Heart left ventricle (tissue), 16 donors: Measurements from ENCODE around the gene GOLGA7B. TPM values are rescaled to one million over a fixed set of nuclear protein-coding genes. Genes with fewer than 3 reads are reported as not detected.

Experiments
- ATAC-seq, 4 donors: fragments of 200-7000 bp; cut with Tn5 transposase; one replicate each; pipeline ENCODE4 v1.9.1; 2020 to 2022; ENCODE audit warnings: moderate library complexity in 4 of 4, mild to moderate bottlenecking in 3 of 4, moderate number of reproducible peaks in 1 of 4
- DNase-seq, 5 donors: peaks; one replicate each; pipeline ENCODE4 v3.0.0-alpha.2; 2020
- H3K27ac ChIP-seq, 12 donors: fragments of 200-600 bp; sonication (generic) in 4 of 12; one replicate each; pipeline versions ENCODE4 v1.5.0 to v1.8.0; 2016 to 2022; ENCODE audit warnings: mild to moderate bottlenecking in 2 of 12
- H3K27me3 ChIP-seq, 9 donors: fragments of 200-600 bp; sonication (generic) in 2 of 9; one replicate each; pipeline versions ENCODE4 v1.5.1 to v1.8.0; 2016 to 2022; ENCODE audit warnings: mild to moderate bottlenecking in 3 of 9
- H3K36me3 ChIP-seq, 9 donors: fragments of 200-600 bp; sonication (generic) in 2 of 9; one replicate each; pipeline versions ENCODE4 v1.5.0 to v1.8.0; 2018 to 2022; ENCODE audit warnings: mild to moderate bottlenecking in 2 of 9
- H3K4me1 ChIP-seq, 12 donors: fragments of 200-600 bp; sonication (generic) in 4 of 12; one replicate each; pipeline versions ENCODE4 v1.5.0 to v1.8.0; 2016 to 2022; ENCODE audit warnings: mild to moderate bottlenecking in 3 of 12
- H3K4me3 ChIP-seq, 12 donors: fragments of 200-600 bp; sonication (generic) in 4 of 12; one replicate each; pipeline versions ENCODE4 v1.5.0 to v1.8.0; 2017 to 2022; ENCODE audit warnings: mild to moderate bottlenecking in 9 of 12, moderate library complexity in 4 of 12
- H3K9me3 ChIP-seq, 12 donors: fragments of 200-600 bp; sonication (generic) in 4 of 12; one replicate each; pipeline versions ENCODE4 v1.5.0 to v1.8.0; 2016 to 2022; ENCODE audit warnings: mild to moderate bottlenecking in 1 of 12
- CTCF ChIP-seq, 12 donors: fragments of 200-600 bp; sonication (generic) in 4 of 12; IDR thresholded peaks; one replicate each; pipeline versions ENCODE4 v1.5.0 to v1.8.0; 2018 to 2022; ENCODE audit warnings: antibody characterized with exemption in 12 of 12, mild to moderate bottlenecking in 5 of 12
- POLR2A ChIP-seq, 2 donors: fragments of 450-650 bp; IDR thresholded peaks; one replicate each; pipeline ENCODE4 v1.6.1; 2017; ENCODE audit warnings: antibody characterized with exemption in 2 of 2, mild to moderate bottlenecking in 2 of 2, moderate library complexity in 2 of 2
- WGBS, 4 donors: extraction: QIAGEN DNeasy Blood & Tissue Kit in 2 of 4; methylation state at CpG; one replicate each; pipeline versions ENCODE4 v1.1.5 to v1.1.7; 2013 to 2018; 5-methylcytosine and 5-hydroxymethylcytosine counted together
- intact Hi-C, 10 donors: fragments of 100-400 bp; cut with DNase I; formaldehyde crosslinking; loops; one replicate each; pipeline versions ENCODE4 v1.11.1 to v1.14.2; 2022
- polyA plus RNA-seq, 2 donors: library from polyadenylated mRNA; stranded (reverse); fragments of 200-250 nt; gene quantifications; one replicate each; pipeline ENCODE4 v1.2.3, GENCODE V29; 2013
- total RNA-seq, 9 donors: library from RNA; depleted of rRNA in 2 of 9; stranded (reverse); fragments of >200 nt in 2 of 9; fragmentation: NEBNext Ultra II Directional in 3 of 9; extraction: Animal tissue kit (Norgen Biotek cat#: 25700) in 3 of 9; gene quantifications; one replicate each; pipeline versions ENCODE4 v1.1.0 to v1.2.4, GENCODE V29; 2016 to 2023
- donor health status: ischemic (EF 13 %, LVEDD 7.1; RV severe dilation, severe dysfunction).
- donor health status: healthy with polysubstance abuse.
- donor health status: DM: no; HTN: yes; CAD: no.
- donor health status: DM: no; HTN: no; CAD: no.
- donor health status: ischemic (EF 25% LVEDD 6.9; RV normal size, moderate dysfunction).
- donor health status: ischemic (EF 25% LVEDD 5.7; RV mildly dilated, moderate dysfunction).
- donor health status: healthy.
- donor health status: DM: yes; HTN: yes; CAD: no.
- donor health status: ischemic (EF 35%, LVEDD 5.7; RV mildly dilated, moderate dysfunction).
- donor health status: nonischemic (EF 11% LVEDD 7.7; RV severe dilation, severe dysfunction).
- donor health status: DM: yes; HTN: yes; CAD: no.
- donor health status: PGD.
- donor health status: ischemic (EF 29% LVEDD 5.4; RV normal size, mild dysfunction).
- donor health status: nonischemic (EF 23%, LVEDD 6.1; RV moderate dilation, normal function).

Gene GOLGA7B
- total and polyA plus RNA-seq, 11 donors, result 0.06 to 1.1 (median 0.16) TPM; not detected in 1

- DNase-seq (peak in 1 of 5 donors; percentile 22), ATAC-seq (peak; percentile 28 to 81 (median 54))
- TF ChIP-seq CTCF (IDR thresholded peaks at IDR 0.05), result no peak
- no peak for TF ChIP-seq POLR2A (IDR thresholded peaks at IDR 0.05)
- intact Hi-C loops, result no loop called here
- Histone ChIP-seq H3K36me3 (no peaks in the 10 kb centered on the region), H3K27me3 (peaks cover 0 to 6% (median 0%) of the 10 kb centered on the region in 9 donors), H3K4me1 (no peaks in the 10 kb centered on the region), H3K9me3 (no peaks in the 10 kb centered on the region), H3K27ac (peak overlapping the region in 1 of 12 donors; percentile 31), H3K4me3 (no peak overlapping the region)
- 55 to 65% (median 63%) methylated on average over 7 of the region's 7 CpGs for WGBS, 4 donors
These were observed 25.7 kb downstream of the GOLGA7B start for GRCh38 chr10:97875391-97875790.

- Histone ChIP-seq H3K4me3 (no peak overlapping the region), H3K27ac (no peak overlapping the region), H3K36me3 (no peaks in the 10 kb centered on the region), H3K27me3 (peaks cover 0 to 4% (median 0%) of the 10 kb centered on the region in 9 donors), H3K9me3 (no peaks in the 10 kb centered on the region), H3K4me1 (no peaks in the 10 kb centered on the region)
- whole genome bisulfite sequencing, 4 donors, result 58 to 70% (median 65%) methylated on average over 4 of the region's 4 CpGs
- no peak for DNase-seq
- TF ChIP-seq CTCF (IDR thresholded peaks at IDR 0.05) (no peak), POLR2A (IDR thresholded peaks at IDR 0.05) (no peak)
- ATAC-seq, result no peak
- intact Hi-C loops, result no loop called here
These were observed 26.8 kb downstream of the GOLGA7B start for GRCh38 chr10:97876402-97876801.

- 92 to 95% (median 93%) methylated on average over 5 of the region's 5 CpGs for WGBS, 4 donors
- intact Hi-C loops, result no loop called here
These were observed 29.6 kb downstream of the GOLGA7B start for GRCh38 chr10:97879241-97879640.

GRCh38 chr10:97880109-97880508 is 30.5 kb downstream of the GOLGA7B start:
- intact Hi-C loops, result no loop called here
- Histone ChIP-seq H3K27me3 (no peaks in the 10 kb centered on the region), H3K4me3 (no peak overlapping the region), H3K9me3 (no peaks in the 10 kb centered on the region), H3K27ac (no peak overlapping the region), H3K4me1 (no peaks in the 10 kb centered on the region), H3K36me3 (no peaks in the 10 kb centered on the region)
- no peak for DNase-seq
- WGBS, 4 donors, result 93 to 97% (median 96%) methylated on average over 10 of the region's 10 CpGs
- no peak for ATAC-seq
- TF ChIP-seq POLR2A (IDR thresholded peaks at IDR 0.05) (no peak), CTCF (IDR thresholded peaks at IDR 0.05) (no peak)

More at GRCh38 chr10:97879241-97879640, 29.6 kb downstream of the GOLGA7B start:
- DNase-seq (no peak), ATAC-seq (no peak)
- Histone ChIP-seq H3K36me3 (no peaks in the 10 kb centered on the region), H3K27ac (no peak overlapping the region), H3K9me3 (no peaks in the 10 kb centered on the region), H3K27me3 (peaks cover 0 to 4% (median 0%) of the 10 kb centered on the region in 9 donors), H3K4me1 (no peaks in the 10 kb centered on the region), H3K4me3 (no peak overlapping the region)
- TF ChIP-seq CTCF (IDR thresholded peaks at IDR 0.05) (no peak), POLR2A (IDR thresholded peaks at IDR 0.05) (no peak)
